RWPE2 (cell line): Measurements from ENCODE around the gene DZIP1L.

Source experiments
- ATAC-seq: fragments of 200-7000 bp; cut with Tn5 transposase; 3 replicates; pipeline ENCODE4 v1.9.1; 2021; ENCODE audit warnings: low read depth
- DNase-seq: peaks from one replicate; pipeline ENCODE4 v3.0.0-alpha.2; 2020; ENCODE audit warnings: low spot score
- H3K27ac ChIP-seq: fragments of 450-650 bp; 2 replicates; pipeline ENCODE4 v1.5.1; 2017; ENCODE audit warnings: mild to moderate bottlenecking; ENCODE audit not compliant: poor library complexity, severe bottlenecking
- H3K27me3 ChIP-seq: fragments of 250-450 bp; sonication (Bioruptor Pico); 2 replicates; pipeline ENCODE4 v1.5.1; 2021; ENCODE audit warnings: mild to moderate bottlenecking, moderate library complexity; ENCODE audit not compliant: insufficient read depth, poor library complexity, severe bottlenecking
- H3K36me3 ChIP-seq: fragments of 250-450 bp; sonication (Bioruptor Pico); 2 replicates; pipeline ENCODE4 v1.5.1; 2020; ENCODE audit warnings: low read depth, mild to moderate bottlenecking, moderate library complexity
- H3K4me1 ChIP-seq: fragments of 250-450 bp; sonication (Bioruptor Pico); 2 replicates; pipeline ENCODE4 v1.5.1; 2021; ENCODE audit warnings: mild to moderate bottlenecking, moderate library complexity; ENCODE audit not compliant: insufficient read depth, poor library complexity, severe bottlenecking
- H3K4me3 ChIP-seq: fragments of 250-450 bp; sonication (Bioruptor Pico); 2 replicates; pipeline ENCODE4 v1.5.1; 2021; ENCODE audit warnings: mild to moderate bottlenecking, moderate library complexity; ENCODE audit not compliant: severe bottlenecking
- H3K9me3 ChIP-seq: fragments of 250-450 bp; sonication (Bioruptor Pico); 2 replicates; pipeline ENCODE4 v1.5.1; 2021; ENCODE audit warnings: mild to moderate bottlenecking, moderate library complexity; ENCODE audit not compliant: severe bottlenecking
- CTCF ChIP-seq: fragments of 450-650 bp; IDR thresholded peaks from one replicate; pipeline ENCODE4 v1.5.1; 2017; ENCODE audit warnings: mild to moderate bottlenecking, moderate library complexity; ENCODE audit not compliant: poor library complexity, severe bottlenecking

DZIP1L gene

GRCh38 chr3:138068579-138069174, 46.7 kb downstream of the DZIP1L start:
- peaks cover 2% of the 10 kb centered on the region for H3K4me1 ChIP-seq
- no peak for DNase-seq
- H3K4me3 ChIP-seq = no peak overlapping the region
- H3K27me3 ChIP-seq = no peaks in the 10 kb centered on the region
- H3K27ac ChIP-seq = no peak overlapping the region
- H3K9me3 ChIP-seq = no peaks in the 10 kb centered on the region
- TF ChIP-seq CTCF = peak; percentile 94
- ATAC-seq = peak; percentile 89
- no peaks in the 10 kb centered on the region for H3K36me3 ChIP-seq

GRCh38 chr3:138068046-138068445, 47.4 kb downstream of the DZIP1L start:
- no peak for TF ChIP-seq CTCF
- Histone ChIP-seq H3K4me1 (peaks cover 2% of the 10 kb centered on the region), H3K4me3 (no peak overlapping the region), H3K9me3 (no peaks in the 10 kb centered on the region), H3K36me3 (no peaks in the 10 kb centered on the region), H3K27me3 (no peaks in the 10 kb centered on the region), H3K27ac (no peak overlapping the region)
- no peak for DNase-seq
- no peak for ATAC-seq

- ATAC-seq (no peak), DNase-seq (no peak)
- H3K4me1 ChIP-seq = no peaks in the 10 kb centered on the region
- H3K36me3 ChIP-seq = no peaks in the 10 kb centered on the region
- no peaks in the 10 kb centered on the region for H3K27me3 ChIP-seq
- H3K9me3 ChIP-seq = no peaks in the 10 kb centered on the region
- H3K27ac ChIP-seq = no peak overlapping the region
- H3K4me3 ChIP-seq = no peak overlapping the region
- TF ChIP-seq CTCF = no peak
These were observed 48.4 kb downstream of the DZIP1L start for GRCh38 chr3:138066972-138067371.

DNA sequence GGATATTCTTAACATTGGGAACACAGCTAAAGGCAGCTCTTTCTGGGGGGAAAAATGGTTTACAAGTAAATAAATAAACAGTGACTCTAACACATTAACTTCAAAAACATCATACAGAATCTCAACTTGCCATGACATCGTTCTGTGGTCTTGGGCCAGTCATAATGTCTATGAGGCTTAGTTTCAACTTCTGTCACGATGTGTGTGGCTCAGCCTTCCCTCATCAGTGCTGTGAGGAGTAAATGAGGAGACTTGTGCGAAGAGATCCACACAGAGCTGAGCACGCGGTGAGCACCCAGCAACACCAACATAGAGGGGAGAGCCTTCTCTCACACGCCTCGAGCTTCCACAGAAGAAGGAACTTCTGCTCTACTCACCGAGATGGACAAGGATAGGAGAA, 49.0 kb downstream of the DZIP1L start:
- H3K4me1 ChIP-seq = no peaks in the 10 kb centered on the region
- DNase-seq (no peak), ATAC-seq (no peak)
- H3K9me3 ChIP-seq = no peaks in the 10 kb centered on the region
- H3K4me3 ChIP-seq = no peak overlapping the region
- H3K27ac ChIP-seq = no peak overlapping the region
- TF ChIP-seq CTCF = no peak
- H3K27me3 ChIP-seq = no peaks in the 10 kb centered on the region
- no peaks in the 10 kb centered on the region for H3K36me3 ChIP-seq

GRCh38 chr3:138065949-138066348, 49.5 kb downstream of the DZIP1L start:
- Histone ChIP-seq H3K4me3 (no peak overlapping the region), H3K36me3 (no peaks in the 10 kb centered on the region), H3K9me3 (no peaks in the 10 kb centered on the region), H3K27ac (no peak overlapping the region), H3K4me1 (no peaks in the 10 kb centered on the region), H3K27me3 (no peaks in the 10 kb centered on the region)
- TF ChIP-seq CTCF = no peak
- no peak for DNase-seq
- no peak for ATAC-seq
